Astrocyte (in vitro differentiated cells and primary cell): ENCODE measurements around the gene PRX. TPM values are rescaled to one million over a fixed set of nuclear protein-coding genes. Genes with fewer than 3 reads are reported as not detected.

Experiments
- DNase-seq: peaks from one replicate; pipeline ENCODE4 v3.0.0-alpha.2; 2010; ENCODE audit warnings: low read depth
- FAIRE-seq: peaks from 2 replicates; lab custom pipeline; 2011; peaks lifted over from hg19 to GRCh38; lab: Jason Lieb, UNC
- H2AFZ ChIP-seq: 2 replicates; pipeline ENCODE4 v1.6.0; 2012; ENCODE audit warnings: low read depth, low read length, inconsistent platforms
- H3K27ac ChIP-seq: 2 replicates; pipeline ENCODE4 v1.5.1; 2011; ENCODE audit warnings: low read depth, low read length, inconsistent platforms
- H3K27me3 ChIP-seq: 2 replicates; pipeline ENCODE4 v1.6.0; 2011; ENCODE audit warnings: low read length, inconsistent platforms; ENCODE audit not compliant: insufficient read depth
- H3K36me3 ChIP-seq: 2 replicates; pipeline ENCODE4 v1.5.1; 2011; ENCODE audit warnings: low read length, inconsistent platforms; ENCODE audit not compliant: insufficient read depth
- H3K4me1 ChIP-seq: 2 replicates; pipeline ENCODE4 v1.5.1; 2011; ENCODE audit warnings: low read length, inconsistent platforms; ENCODE audit not compliant: insufficient read depth
- H3K4me2 ChIP-seq: 2 replicates; pipeline ENCODE4 v1.6.0; 2012; ENCODE audit warnings: low read length, inconsistent platforms
- H3K4me3 ChIP-seq: 2 replicates; pipeline ENCODE4 v1.5.1; 2011; ENCODE audit warnings: low read depth, mild to moderate bottlenecking, low read length, inconsistent platforms; ENCODE audit not compliant: insufficient read depth
- H3K79me2 ChIP-seq: 2 replicates; pipeline ENCODE4 v1.6.0; 2012; ENCODE audit warnings: mild to moderate bottlenecking, low read length, inconsistent platforms; ENCODE audit not compliant: insufficient read depth
- H3K9ac ChIP-seq: 2 replicates; pipeline ENCODE4 v1.6.0; 2012; ENCODE audit warnings: mild to moderate bottlenecking, low read length, inconsistent platforms
- H3K9me3 ChIP-seq: 2 replicates; pipeline ENCODE4 v1.5.1; 2012; ENCODE audit warnings: low read depth, mild to moderate bottlenecking, low read length, inconsistent platforms; ENCODE audit not compliant: insufficient read depth
- H4K20me1 ChIP-seq: 2 replicates; pipeline ENCODE4 v1.6.0; 2012; ENCODE audit warnings: low read length, inconsistent platforms; ENCODE audit not compliant: insufficient read depth
- H3K27ac Mint-ChIP-seq: one replicate; pipeline ENCODE4 v1.8.0; 2021; ENCODE audit warnings: mild to moderate bottlenecking, mixed read lengths; ENCODE audit not compliant: unreplicated experiment
- H3K27me3 Mint-ChIP-seq: one replicate; pipeline ENCODE4 v1.8.0; 2021; ENCODE audit warnings: low read depth, mixed read lengths; ENCODE audit not compliant: unreplicated experiment
- H3K36me3 Mint-ChIP-seq: one replicate; pipeline ENCODE4 v1.8.0; 2021; ENCODE audit warnings: low read depth, mixed read lengths; ENCODE audit not compliant: unreplicated experiment
- H3K4me1 Mint-ChIP-seq: one replicate; pipeline ENCODE4 v1.8.0; 2021; ENCODE audit warnings: low read depth, mixed read lengths; ENCODE audit not compliant: unreplicated experiment
- H3K4me3 Mint-ChIP-seq: one replicate; pipeline ENCODE4 v1.8.0; 2021; ENCODE audit warnings: mild to moderate bottlenecking, moderate library complexity, mixed read lengths; ENCODE audit not compliant: unreplicated experiment
- H3K9me3 Mint-ChIP-seq: one replicate; pipeline ENCODE4 v1.8.0; 2021; ENCODE audit warnings: mild to moderate bottlenecking, mixed read lengths; ENCODE audit not compliant: unreplicated experiment
- EZH2 ChIP-seq: IDR thresholded peaks from 2 replicates; pipeline ENCODE4 v1.6.1; 2012; ENCODE audit warnings: mild to moderate bottlenecking, low read length, inconsistent platforms; ENCODE audit not compliant: insufficient read depth
- total RNA-seq: library from RNA; stranded (reverse); gene quantifications from 2 replicates; pipeline ENCODE4 v1.2.1, GENCODE V29; 2021
- TF ChIP-seq, protein P1 (sequence below): IDR thresholded peaks from 2 replicates; pipeline ENCODE4 v1.5.1; 2011; ENCODE audit warnings: low read depth, mild to moderate bottlenecking, inconsistent platforms, low read length, moderate library complexity; ENCODE audit not compliant: insufficient read depth

The PRX gene
- total RNA-seq, 1 donor from 2014 or later, result 1.5 TPM

DNA sequence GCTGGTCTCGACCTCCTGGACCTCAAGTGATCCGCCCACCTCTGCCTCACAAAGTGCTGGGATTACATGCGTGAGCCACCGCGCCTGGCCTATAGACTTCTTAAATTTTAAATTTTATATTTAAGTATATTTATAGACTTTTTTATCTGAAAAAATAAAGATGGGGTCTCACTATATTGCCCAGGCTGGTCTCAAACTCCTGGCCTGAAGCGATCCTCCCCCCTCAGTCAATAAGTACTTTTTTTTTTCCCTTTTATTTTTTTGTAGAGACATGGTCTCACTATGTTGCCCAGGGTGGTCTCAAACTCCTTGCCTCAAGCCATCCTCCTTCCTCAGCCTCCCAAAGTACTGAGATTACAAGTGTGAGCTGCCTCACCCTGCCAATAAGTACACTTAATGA lies 10.8 kb upstream of the PRX start:
- H3K4me3 ChIP-seq, result peak overlapping the region; percentile 98
- H3K27ac ChIP-seq, result no peak overlapping the region

DNA sequence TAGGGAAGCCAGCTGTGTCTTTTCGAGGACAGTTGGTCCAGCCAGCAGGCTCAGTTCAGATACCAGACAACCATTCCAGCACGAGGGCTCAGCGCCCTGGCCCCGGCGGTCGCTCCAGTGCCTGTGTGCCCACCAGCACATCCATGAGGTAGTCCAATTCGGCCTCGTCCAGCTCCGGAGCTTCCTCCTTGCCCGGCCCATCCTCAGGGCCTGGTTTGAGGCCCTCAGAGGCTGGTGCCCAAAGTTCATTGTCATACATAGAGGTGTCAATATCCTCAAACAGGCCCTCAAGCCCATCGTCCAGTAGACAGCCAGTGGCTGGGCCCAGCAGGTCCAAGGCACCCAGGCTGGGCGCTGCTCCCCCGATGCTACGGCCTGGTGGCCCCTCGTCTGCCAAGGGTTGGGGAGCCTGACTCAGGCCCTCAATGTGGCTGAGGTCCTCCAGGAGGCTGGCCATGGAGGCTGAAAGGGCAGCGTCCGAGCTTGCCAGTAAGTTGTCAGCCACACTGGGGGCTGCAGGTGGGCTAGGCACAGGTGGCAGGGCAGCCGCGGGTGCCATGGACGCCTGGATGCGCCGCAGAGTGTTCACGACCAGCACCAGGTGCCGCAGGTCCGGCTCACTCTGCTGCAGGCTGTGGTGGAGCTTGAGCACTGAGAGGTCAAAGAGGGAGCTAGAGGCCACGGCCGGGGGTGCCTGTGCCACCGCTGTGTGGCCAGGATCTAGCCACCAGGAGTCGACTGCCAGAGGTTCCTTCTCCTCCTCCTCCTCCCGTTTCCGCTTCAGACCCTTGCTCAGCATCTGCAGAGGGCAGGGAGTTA lies 9.8 kb upstream of the PRX start:
- no peak overlapping the region for H3K27ac Mint-ChIP-seq
- Histone ChIP-seq H2AFZ (no peak overlapping the region), H3K27ac (peak overlapping the region; percentile 17), H4K20me1 (peaks cover 20% of the 10 kb centered on the region), H3K27me3 (no peaks in the 10 kb centered on the region), H3K9ac (peak overlapping the region; percentile 13), H3K4me3 (no peak overlapping the region), H3K4me1 (peaks cover 21% of the 10 kb centered on the region), H3K9me3 (no peaks in the 10 kb centered on the region), H3K79me2 (peaks cover 38% of the 10 kb centered on the region), H3K36me3 (peaks cover 10% of the 10 kb centered on the region), H3K4me2 (peak overlapping the region; percentile 13)
- peak overlapping the region; percentile 4 for H3K4me3 Mint-ChIP-seq
- H3K36me3 Mint-ChIP-seq, result peaks cover 3% of the 10 kb centered on the region
- DNase-seq, result no peak
- H3K4me1 Mint-ChIP-seq, result peaks cover 14% of the 10 kb centered on the region
- no peak for FAIRE-seq
- no peaks in the 10 kb centered on the region for H3K9me3 Mint-ChIP-seq
- TF ChIP-seq EZH2, result no peak
- TF ChIP-seq, protein P1, sequence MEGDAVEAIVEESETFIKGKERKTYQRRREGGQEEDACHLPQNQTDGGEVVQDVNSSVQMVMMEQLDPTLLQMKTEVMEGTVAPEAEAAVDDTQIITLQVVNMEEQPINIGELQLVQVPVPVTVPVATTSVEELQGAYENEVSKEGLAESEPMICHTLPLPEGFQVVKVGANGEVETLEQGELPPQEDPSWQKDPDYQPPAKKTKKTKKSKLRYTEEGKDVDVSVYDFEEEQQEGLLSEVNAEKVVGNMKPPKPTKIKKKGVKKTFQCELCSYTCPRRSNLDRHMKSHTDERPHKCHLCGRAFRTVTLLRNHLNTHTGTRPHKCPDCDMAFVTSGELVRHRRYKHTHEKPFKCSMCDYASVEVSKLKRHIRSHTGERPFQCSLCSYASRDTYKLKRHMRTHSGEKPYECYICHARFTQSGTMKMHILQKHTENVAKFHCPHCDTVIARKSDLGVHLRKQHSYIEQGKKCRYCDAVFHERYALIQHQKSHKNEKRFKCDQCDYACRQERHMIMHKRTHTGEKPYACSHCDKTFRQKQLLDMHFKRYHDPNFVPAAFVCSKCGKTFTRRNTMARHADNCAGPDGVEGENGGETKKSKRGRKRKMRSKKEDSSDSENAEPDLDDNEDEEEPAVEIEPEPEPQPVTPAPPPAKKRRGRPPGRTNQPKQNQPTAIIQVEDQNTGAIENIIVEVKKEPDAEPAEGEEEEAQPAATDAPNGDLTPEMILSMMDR, result no peak
- no peaks in the 10 kb centered on the region for H3K27me3 Mint-ChIP-seq

More for the DNA sequence above, 10.8 kb upstream of the PRX start:
- no peaks in the 10 kb centered on the region for H3K9me3 Mint-ChIP-seq
- Histone ChIP-seq H2AFZ (no peak overlapping the region), H3K4me2 (peak overlapping the region; percentile 99), H3K36me3 (peaks cover 10% of the 10 kb centered on the region), H3K79me2 (peaks cover 38% of the 10 kb centered on the region), H3K9me3 (no peaks in the 10 kb centered on the region), H3K4me1 (peaks cover 21% of the 10 kb centered on the region), H3K27me3 (no peaks in the 10 kb centered on the region), H4K20me1 (peaks cover 20% of the 10 kb centered on the region), H3K9ac (peak overlapping the region; percentile 99)
- FAIRE-seq (no peak), DNase-seq (no peak)
- peak overlapping the region; percentile 87 for H3K27ac Mint-ChIP-seq
- no peaks in the 10 kb centered on the region for H3K27me3 Mint-ChIP-seq
- H3K36me3 Mint-ChIP-seq, result peaks cover 3% of the 10 kb centered on the region
- peak overlapping the region; percentile 95 for H3K4me3 Mint-ChIP-seq
- peaks cover 14% of the 10 kb centered on the region for H3K4me1 Mint-ChIP-seq
- TF ChIP-seq EZH2, result no peak
- TF ChIP-seq, protein P1, result no peak
